ENCODE data around the gene LIN28B. TPM values are rescaled to one million over a fixed set of nuclear protein-coding genes. Genes with fewer than 3 reads are reported as not detected.

Gene LIN28B
- total RNA-seq, 1 donor from 2014 or later, result not detected

DNA sequence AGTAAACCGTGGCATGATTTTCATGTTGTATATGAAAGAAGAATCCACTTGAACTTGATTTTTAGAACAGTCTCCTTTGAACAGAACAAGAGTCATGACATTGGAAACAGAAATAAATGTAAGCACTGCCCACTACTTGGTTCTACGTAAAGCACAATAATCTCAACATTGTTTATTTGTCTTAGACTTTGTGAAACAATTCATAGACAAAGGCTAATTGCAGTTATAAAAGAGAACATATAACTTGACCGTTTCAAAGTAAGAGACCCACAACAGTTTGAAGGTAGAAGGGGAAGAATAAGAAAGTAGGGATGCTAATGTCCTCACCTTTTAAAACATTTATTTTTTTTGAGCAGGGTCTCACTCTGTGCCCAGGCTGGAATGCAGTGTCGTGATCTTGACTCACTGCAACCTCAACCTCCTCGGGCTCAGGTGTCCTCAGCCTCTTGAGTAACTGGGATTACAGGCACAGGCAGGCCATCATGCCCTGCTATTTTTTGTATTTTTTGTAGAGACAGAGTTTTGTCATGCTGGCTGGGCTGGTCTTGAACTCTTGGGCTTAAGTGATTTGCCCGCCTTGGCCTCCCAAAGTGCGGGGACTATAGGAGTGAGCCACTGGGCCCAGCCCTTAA is 151.8 kb downstream of the LIN28B start:
- no peak for DNase-seq (ENCODE audit: low spot score)

DNA sequence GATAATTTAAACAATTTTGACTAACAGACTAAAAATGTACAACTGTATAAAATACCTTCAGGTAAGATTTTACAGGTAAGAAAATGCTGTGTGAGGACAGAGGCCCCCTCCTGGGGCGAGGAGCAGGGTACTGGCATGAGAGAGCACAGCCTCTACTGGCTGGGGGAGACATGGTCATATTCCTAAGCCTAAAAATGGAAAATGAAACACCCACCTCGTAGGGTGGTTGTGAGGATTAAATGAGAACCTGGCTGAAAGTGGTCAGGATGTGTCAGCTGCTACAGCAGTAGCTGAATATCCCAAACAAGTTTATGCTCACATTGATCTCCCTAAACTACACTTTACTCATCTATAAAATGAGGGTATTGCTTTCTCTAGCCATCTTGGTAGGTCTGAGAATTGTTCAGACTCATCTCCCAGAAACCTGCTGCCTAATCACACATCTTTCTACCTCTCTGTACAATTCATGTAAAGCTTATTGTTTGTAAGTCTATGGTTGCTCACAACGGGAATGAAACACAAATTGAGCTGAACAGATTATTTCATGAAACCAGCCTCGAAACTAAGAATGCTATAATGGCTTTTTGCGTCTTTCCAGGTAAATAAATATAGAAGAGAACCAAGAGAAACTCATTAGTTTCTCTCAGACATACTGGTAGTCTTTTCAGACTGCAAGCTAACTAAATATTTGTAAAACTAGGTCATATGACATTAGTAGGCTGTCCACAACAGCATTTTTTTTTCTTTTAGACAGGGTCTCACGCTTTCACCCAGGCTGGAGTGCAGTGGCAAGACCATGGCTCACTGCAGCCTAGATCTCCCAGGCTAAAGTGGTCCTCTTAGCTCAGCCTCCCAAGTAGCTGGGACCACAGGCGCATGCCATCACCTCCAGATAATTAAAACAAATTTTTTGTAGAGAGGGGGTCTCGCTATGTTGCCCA is 153.3 kb downstream of the LIN28B start:
- DNase-seq (ENCODE audit: low spot score), result no peak

DNA sequence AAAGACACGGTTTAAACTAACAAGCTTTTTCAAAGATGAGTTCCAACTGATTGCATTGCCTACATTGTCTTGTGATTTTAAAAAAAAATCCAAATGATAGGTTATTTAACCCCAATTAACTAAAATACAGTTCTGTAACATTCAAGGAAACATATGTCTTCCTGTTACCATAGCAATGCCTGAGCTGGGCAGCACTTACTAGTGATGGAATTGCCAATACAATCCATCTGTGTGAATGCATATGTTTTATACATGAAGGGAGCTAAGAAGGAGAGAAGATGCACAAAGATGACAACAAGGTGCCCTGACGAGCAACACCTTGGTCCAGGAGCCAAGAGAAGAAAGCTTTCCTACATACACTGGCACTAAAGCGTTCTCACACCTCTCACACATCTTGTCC is 154.2 kb downstream of the LIN28B start:
- no peak for DNase-seq (ENCODE audit: low spot score)

DNA sequence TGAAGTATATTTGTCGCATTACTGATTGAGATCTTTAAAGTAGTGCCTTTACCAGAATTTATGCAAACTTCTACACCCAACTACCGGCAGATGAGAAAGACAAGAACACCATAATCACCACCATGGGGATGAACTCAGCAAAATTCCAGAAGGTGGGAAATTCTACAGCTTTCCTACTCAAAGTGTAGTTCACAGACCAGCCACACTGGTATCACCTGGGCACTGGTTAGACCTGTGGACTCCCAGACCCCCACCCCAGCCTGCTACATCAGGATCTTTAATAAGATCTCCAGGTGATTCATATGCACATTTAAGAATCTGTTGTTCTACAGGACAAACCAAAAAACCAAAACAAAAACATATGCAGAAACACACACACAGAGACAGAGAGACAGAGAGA is 155.0 kb downstream of the LIN28B start:
- no peak for DNase-seq (ENCODE audit: low spot score)

DNA sequence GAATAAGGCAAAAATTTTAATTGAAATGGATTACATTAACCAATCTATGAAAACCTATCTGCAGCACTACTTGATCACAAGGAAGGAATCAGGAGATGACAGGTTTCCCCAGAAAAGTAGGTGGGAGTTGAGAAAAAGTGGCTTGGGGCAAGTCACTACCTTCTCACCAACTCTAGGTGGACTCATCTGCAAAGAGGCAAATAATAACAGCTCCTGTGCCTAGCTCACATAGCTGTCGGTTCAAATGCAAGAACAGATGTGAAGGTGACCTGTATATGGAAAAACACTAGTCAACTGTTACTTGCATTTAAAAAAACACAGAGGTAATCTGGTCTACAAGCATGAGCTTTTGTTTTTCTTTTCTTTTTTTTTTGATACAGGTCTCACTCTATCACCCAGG is 155.7 kb downstream of the LIN28B start:
- no peak for DNase-seq (ENCODE audit: low spot score)

DNA sequence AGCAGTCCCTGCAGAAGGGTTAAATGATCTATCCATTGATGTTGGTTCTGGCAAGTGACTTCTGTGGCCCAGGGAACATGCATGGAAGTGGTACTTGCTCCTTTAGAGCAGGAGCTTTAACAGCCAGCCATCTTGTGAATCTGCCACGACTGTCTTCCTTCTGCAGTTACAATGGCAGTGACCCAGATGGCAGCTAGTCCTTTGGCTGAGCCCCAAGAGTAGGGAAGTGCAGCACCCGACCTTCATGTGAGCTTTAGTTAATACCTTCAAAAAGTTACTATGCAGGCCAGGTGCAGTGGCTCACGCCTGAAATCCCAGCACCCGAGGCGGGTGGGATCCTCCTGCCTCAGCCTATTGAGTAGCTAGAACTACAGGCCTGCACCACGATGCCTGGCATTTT is 156.5 kb downstream of the LIN28B start:
- no peak for DNase-seq (ENCODE audit: low spot score)

DNA sequence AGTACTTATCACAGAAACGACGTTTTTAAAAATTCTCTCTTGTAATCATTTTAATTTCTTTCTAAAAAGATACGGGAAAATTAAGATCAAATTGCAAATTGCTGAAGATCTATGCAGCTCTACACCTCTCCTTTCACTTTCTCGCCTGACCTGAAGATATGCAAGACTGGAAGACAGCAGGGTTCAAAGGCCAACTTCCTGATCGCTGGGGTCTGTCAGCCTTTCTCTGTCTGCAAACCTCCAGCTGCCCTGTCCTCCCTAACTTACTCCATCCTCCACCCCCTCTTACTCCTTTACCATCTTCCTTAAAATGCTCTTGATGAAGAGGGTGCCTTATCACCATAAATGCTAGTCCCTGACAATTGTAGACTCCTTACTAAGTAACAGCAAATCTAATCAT is 159.2 kb downstream of the LIN28B start:
- no peak for DNase-seq (ENCODE audit: low spot score)

DNA sequence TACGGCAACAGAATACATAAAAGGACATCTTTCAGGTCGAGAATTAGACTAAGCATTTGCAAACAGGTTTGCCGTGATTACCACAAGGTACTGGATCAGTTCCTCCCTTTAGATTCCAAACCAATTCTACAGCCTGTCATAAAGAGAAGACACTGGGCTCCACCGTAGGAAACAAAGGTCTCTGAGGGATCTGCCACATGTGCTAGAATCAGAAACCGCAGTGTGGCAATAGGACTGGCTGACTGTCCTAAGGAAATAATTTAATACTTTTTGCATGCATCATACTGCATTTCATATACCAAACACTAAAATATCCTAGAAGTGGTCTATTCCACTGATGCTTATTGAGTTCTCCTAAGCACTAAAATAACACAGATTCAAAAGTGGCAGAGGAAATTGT is 163.7 kb downstream of the LIN28B start:
- no peak for DNase-seq (ENCODE audit: low spot score)

DNA sequence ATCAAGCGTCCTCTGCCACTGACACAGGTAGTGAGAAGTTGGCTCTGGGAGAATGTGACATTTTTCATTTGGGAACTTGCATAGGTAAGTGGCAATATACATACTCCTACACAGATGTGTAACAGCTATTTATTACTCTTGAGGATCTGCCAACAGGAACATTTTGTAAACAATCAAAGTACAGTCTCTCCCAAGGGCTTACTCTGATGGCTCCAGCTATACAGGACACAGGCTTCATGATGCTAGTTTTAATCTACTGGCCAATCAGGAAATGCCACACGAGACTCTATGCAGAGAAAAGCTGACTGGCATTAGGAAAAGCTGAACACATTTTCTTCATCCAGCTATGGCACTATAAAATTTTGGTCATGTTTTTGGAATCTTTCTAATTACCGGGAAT is 165.1 kb downstream of the LIN28B start:
- no peak for DNase-seq (ENCODE audit: low spot score)

DNA sequence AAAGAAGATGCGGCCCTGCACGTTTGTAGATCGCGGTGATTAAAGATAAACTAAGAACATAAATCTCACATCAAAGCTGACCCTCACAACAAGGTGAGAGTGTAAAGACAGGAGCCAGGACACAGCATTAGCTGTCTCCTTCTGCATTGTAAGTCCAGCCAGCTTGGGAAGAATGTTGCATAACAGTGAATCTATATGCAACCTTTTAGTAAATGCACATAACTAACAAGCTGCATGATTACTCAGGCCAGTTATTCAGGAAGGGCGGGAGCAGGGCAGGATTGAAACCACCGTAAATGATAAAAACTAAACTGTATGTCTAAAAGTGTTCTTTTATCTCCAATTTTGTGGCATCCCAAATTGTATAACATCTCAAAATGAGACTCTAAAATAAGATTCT is 165.8 kb downstream of the LIN28B start:
- DNase-seq (ENCODE audit: low spot score), result no peak

Other genes with a start within 250 kb of the LIN28B start
- gene HACE1, start 97.2 kb upstream of the LIN28B start, total RNA-seq, result 12.1 TPM
- gene POPDC3, start 222.9 kb downstream of the LIN28B start, total RNA-seq, result 9.7 TPM

Data from mesenteric fat pad (tissue), 1 donor.